Stimulated activated naive CD4-positive, alpha-beta T cell (primary cell): ENCODE data around the gene KRT2.
A peak's percentile ranks its signal among the peaks of the same experiment; 100 is the strongest.

ENCODE experiments used
- DNase-seq, 6 experiments: peaks; one replicate each; lab custom pipeline; 2025; lab: John Stamatoyannopoulos, UW

KRT2 gene

GRCh38 chr12:52651726-52652261 lies at the start of gene KRT2:
Gene KRT2, minus strand, starts transcription at chr12:52652211. Its CDS starts 69 bp downstream, at chr12:52652142.
- DNase-seq: no peak

DNA sequence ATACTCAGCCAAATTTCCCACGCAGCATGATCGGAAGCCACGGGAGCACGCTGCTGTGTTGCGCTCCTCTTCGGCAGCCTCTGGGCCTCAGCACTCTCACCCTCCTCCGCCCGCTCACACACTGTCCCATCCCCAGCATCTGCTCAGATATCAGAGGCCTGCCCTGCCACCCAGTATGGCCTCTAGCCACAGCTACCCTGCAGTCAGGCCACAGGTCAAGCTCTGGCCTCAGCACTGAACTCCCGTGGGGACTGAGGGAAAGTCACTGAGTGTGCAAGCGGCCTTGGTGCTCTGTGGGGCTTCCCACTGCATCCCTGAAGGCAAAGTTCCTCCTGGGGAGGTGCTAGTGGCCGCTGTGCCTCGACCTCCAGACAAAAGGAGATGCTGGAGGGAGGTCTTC lies 49.3 kb upstream of the KRT2 start:
- no peak for DNase-seq

DNA sequence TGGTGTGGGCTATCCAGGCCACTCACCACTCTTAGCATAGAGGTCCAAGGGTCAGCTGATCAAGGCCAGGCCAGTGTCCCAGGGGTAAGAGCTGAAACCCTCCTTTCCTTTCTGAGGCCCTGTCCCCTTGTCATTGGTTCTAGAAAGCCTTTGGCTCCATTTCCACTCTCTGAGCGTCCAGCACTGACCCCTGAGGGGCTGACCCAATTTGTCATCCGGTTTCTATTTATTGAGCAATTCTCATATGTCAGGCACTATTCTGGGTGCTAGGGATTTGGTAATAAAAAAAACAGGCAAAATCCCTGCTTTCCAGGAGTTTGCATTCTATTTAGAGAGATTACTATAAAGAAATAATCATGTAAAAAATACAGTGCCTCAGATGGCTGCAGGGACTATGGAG lies 47.9 kb upstream of the KRT2 start:
- no peak for DNase-seq

- no peak for DNase-seq
These were observed 47.4 kb upstream of the KRT2 start for GRCh38 chr12:52699373-52699772.

DNA sequence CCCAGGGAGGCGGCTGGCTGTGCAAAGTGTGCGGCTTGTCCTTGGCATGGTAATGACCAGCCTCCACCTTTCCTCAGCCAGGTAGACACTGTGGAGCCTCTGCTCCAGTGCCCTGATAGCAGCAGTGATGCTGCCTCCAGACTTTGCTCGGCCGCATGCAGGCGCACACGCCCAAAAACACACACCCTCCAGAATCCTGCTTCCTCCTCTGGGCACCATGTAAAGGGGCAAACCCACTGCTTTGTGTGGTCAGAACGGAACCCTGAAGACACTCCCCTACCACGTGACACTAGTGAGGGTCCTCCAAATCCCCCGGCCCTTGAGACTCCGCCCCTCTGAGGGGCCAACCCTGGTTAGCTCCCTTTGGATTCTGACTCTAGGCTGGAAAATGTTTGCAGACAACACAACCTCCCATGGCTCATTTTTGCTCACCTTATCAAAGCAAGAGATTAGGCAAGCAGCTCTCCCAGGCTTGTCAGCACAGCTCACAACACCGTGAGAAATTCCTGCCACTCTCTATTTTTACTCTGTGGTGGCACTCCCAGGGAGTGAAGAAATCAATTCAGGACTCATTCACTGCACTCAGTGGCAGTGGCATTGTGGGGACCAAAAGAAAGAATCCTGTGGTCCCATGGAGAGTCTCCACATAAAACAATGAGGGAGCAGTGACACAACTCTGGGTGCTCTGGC lies 46.8 kb upstream of the KRT2 start:
- DNase-seq: no peak

DNA sequence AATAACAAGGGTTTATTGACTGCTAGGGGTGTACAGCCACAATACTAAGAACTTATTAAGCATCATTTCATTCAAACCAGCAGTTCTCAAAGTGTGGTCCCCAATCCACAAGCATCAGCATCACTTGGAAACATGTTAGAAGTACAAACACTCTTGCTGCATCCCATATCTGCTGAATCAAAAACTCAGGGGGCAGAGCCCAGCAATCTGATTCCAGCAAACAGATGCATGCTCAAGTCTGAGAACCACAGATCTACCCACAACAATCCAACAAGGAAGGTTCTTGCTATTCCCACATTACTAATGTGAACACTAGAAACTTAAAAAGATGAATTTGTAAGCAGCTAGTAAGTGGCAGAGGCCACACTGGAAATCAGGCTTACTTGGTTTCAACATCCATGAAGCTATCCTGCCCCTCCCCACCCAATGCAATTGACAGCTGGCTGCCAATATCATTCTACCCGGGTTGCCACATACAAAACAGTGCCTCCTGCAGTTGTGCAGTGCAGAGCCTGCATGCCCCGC lies 45.1 kb upstream of the KRT2 start:
- DNase-seq: no peak

- DNase-seq: no peak
These were observed 44.6 kb upstream of the KRT2 start for GRCh38 chr12:52696588-52696987.

- no peak for DNase-seq
These were observed 43.0 kb upstream of the KRT2 start for GRCh38 chr12:52695039-52695438.

DNA sequence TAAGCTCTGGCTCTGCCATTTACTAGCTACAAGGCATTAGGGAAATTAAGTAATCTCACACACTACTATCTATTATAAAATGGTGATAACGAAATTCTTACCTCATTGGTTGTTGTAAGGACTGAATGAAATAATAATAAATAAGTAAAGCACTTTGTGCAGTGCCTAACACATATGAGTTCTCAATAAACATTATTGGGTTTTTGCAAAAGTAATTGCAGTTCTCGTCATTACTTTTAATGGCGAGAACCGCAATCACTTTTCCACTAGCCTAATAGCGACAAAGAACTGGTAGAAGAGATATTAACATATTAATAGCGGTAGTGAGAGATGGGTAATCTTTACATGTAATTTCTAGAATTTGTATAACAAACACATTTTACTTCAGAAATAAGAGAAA lies 42.1 kb upstream of the KRT2 start:
- DNase-seq: no peak

GRCh38 chr12:52693261-52693660 lies 41.2 kb upstream of the KRT2 start:
- DNase-seq: no peak

DNA sequence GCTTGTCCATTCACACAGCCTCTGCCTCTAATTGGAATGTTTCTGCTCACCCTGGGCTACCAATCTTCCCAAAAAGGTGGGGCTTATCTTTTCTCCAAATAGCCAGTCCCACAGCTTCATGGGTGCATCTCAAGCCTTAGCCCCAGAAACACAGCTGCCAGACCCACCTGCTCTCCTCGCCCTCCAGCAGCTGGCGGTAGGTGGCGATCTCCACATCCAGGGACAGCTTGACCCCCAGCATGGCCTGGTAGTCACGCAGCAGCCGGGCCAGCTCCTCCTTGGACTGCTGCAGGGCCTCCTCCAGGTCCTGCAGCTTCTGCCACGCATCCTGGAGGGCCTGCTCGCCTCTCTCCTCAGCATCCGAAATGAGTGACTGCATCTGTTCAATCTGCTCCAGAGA lies 40.2 kb upstream of the KRT2 start:
- DNase-seq: no peak

DNA sequence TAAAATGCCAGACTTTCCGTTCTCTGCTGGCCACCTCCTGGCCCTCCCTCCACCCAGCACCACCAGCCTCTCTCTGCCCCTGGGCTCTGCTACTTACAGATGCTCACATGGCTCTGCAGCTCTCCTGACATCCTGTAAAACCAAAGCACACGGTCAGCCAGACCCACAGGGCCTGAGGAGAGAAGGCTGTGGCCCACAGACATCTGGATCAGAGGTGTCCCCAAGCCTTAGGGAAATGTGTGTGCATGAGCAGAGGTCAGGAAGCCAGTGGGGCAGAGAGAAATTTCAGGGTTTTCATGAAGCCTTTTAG lies 39.8 kb upstream of the KRT2 start:
- no peak for DNase-seq

DNA sequence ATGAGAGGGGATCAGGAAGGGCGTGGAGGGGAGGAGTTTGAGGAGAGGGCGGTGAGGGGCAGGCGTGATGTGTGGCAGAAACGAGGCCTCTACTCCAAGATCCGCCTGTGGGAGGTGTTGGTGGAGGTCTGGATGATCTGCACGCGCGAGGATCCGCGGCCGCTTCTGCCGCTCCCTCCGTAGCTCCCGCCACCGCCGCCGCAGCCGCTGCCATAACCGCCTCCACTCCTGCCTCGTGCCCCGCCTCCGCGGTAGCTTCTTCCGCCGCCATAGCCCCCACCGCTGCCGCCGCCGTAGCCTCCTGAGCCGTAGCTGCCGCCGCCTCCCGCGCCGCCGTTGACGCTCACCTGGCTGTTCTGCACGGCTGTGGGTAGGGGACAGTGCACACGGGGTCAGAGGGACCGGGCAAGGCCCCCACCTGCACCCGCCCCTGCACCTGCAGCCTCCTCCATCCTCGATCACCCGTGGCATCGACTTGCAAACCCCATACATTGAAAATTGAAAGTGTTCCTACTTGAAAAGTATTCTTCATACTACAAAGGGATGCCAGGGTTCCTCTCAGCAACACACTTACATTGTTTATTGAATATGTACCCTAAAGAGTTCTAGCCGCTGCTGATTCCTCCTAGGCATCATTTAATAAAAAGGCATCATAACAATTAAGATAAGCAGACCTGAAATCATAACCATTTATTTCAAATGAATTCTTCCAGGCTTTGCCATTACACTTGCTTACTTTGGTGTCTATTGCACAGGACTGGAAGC lies 39.2 kb upstream of the KRT2 start:
- DNase-seq: peak; percentile 23 to 72 (median 52)

DNA sequence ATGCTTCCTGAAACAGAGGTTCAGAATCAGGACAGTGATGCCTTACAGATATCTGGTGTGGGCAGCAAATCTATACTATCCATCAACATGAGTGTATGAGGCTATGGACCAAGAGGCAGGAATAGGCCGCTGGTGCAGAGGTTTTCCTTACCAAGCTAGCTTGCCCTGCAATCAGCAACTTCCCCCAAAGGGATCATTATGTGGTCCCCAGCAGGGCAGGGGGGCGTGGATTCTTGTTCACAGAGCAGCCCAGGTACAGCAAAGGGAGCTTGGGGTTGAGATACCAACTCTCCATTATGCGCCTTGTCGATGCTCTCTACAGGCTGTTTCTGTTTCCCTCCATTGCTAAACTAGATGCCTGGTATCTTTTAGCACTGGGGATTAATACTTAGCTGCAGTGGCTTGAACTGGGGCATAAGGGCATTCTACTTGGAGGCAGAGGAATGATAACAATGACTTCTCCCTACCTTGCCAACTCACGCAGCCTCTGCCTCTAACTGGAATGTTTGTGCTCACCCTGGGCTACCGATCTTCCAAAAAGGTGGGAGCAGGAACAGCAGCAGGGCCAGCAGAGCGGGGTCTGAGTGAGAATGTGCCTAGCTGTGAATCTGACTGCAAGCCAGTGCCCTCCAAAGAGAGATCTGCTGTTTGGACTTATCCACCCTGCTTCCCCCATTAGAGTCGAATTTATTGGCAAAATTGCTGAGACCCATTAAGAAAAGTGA lies 38.5 kb upstream of the KRT2 start:
- DNase-seq: peak in 1 of 6 experiments; percentile 19

GRCh38 chr12:52689936-52690335 lies 37.9 kb upstream of the KRT2 start:
- DNase-seq: no peak

GRCh38 chr12:52689239-52689638 lies 37.2 kb upstream of the KRT2 start:
- no peak for DNase-seq

GRCh38 chr12:52688481-52688880 lies 36.5 kb upstream of the KRT2 start:
- no peak for DNase-seq

- DNase-seq: no peak
These were observed 35.7 kb upstream of the KRT2 start for GRCh38 chr12:52687497-52688385.

DNA sequence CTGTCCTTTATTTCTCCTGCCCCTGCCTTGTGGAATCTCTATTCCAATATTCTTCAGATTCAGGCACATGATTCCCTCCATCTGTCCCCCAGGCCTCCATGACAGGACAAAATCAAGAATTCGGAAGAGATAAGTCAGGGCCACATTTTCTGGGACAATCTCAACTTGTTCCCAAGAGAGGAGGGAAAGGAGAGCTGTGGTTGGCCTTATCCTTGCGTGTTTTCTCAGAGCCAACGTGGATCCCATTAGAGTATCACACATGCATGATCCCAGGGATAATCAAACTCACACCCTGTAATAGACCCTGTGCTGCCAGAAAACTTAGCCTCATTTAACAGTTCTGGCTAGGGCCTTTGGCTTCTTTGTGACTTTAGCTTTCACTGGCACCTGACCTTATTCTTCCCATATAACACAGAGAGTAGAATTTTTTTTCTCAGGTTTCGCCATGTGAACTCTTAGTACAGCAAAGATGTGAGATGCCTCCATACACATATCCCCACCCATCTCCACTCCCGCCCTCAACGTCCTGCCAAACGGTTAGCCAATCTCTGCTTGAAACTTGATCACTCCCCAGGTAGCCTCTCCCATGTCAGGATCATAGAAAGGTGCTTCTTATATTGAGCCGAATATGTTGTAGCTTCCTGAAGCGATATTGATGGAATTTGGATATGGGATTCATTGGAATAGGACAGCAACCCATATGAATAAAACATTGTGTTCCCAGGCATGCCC lies 34.9 kb upstream of the KRT2 start:
- no peak for DNase-seq

DNA sequence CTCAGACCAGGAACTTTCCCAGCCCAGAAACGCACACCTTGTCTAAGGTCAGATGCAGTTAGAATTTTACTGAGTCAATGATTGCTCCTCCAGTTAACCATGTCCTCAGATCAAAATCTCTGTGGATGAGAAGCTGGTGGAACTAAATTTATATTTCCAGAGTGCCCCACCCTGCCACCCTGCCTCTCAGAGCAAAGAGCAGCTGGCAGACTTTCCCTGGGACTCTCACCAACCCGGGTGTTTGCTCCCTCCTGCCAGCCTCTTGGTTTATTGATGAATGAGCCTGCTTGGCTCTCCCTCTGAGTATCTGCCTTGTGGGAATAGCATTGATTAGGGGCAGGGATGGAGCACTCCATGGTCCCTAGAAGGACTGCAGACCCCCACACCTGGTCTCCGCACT lies 34.1 kb upstream of the KRT2 start:
- DNase-seq: no peak

DNA sequence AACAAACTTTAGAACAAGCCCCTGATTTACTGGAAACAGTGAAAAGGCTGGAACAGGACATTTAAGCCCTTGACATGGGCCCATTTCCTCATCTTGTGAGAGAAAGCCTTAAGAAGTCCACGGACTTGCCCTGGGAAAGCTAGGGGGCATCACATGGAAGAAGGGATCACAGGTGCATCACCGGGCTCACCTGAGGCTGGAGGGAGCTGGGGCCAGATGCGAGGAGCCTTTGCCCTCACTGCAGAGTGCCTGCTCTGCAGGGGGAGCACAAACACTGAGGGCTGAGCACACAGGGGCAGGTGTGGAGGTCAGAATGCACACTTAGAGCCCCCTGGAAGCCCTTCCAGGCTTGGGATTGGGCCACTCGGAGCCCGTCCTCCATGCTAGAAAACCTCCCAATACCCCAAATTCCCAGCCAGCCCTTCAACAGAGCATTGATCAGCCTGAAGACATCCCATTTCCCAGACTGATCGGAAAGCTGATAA lies 33.4 kb upstream of the KRT2 start:
- DNase-seq: no peak
